WTC11 (cell line): Measurements from ENCODE around the gene MMP8. TPM values are rescaled to one million over a fixed set of nuclear protein-coding genes. Genes with fewer than 3 reads are reported as not detected.
"Not testable (repeated sequence)": the region's sequence is repeated elsewhere in the genome, so short reads cannot be mapped to it uniquely, and the experiment has no call there.

Experiments used
- ATAC-seq: fragments of 200-7000 bp; cut with Tn5 transposase; 2 replicates; pipeline ENCODE4 v1.10.0; 2021; ENCODE audit warnings: mild to moderate bottlenecking, moderate library complexity
- CTCF ChIA-PET: fragments of 300-600 bp; sonication (Branson Sonifier 250); formaldehyde crosslinking; loops from one replicate; lab custom pipeline; 2021; ENCODE audit warnings: antibody characterized with exemption; lab: Charles Lee
- POLR2A ChIA-PET: fragments of 350-600 bp; sonication (Branson Sonifier 250); formaldehyde crosslinking; loops from one replicate; lab custom pipeline; 2021; ENCODE audit warnings: antibody characterized with exemption; lab: Charles Lee
- DNase-seq: peaks from one replicate; pipeline ENCODE4 v3.0.0; 2021; ENCODE audit warnings: low spot score
- H3K27ac Mint-ChIP-seq: 2 replicates; pipeline ENCODE4 v1.8.0; 2021; ENCODE audit warnings: mixed read lengths
- H3K27me3 Mint-ChIP-seq: 2 replicates; pipeline ENCODE4 v1.8.0; 2021; ENCODE audit warnings: low read depth, mild to moderate bottlenecking, moderate library complexity, mixed read lengths
- H3K36me3 Mint-ChIP-seq: 2 replicates; pipeline ENCODE4 v1.8.0; 2021; ENCODE audit warnings: mixed read lengths
- H3K4me1 Mint-ChIP-seq: 2 replicates; pipeline ENCODE4 v1.8.0; 2022; ENCODE audit warnings: mixed read lengths
- H3K4me3 Mint-ChIP-seq: 2 replicates; pipeline ENCODE4 v1.8.0; 2021; ENCODE audit warnings: mild to moderate bottlenecking, moderate library complexity, mixed read lengths
- H3K9me3 Mint-ChIP-seq: 2 replicates; pipeline ENCODE4 v1.8.0; 2021; ENCODE audit warnings: mixed read lengths
- AR ChIP-seq: fragments of 250-450 bp; sonication (Bioruptor Pico); IDR thresholded peaks from 2 replicates; pipeline ENCODE4 v1.9.0; 2021; ENCODE audit warnings: mild to moderate bottlenecking
- CREB1 ChIP-seq: sonication (generic); formaldehyde crosslinking; IDR thresholded peaks from 2 replicates; pipeline ENCODE4 v1.8.0; 2023; ENCODE audit warnings: mild to moderate bottlenecking, missing genetic modification reagents
- E2F5 ChIP-seq: sonication (generic); formaldehyde crosslinking; IDR thresholded peaks from 2 replicates; pipeline ENCODE4 v1.8.1; 2022; ENCODE audit warnings: mild to moderate bottlenecking, moderate library complexity, missing genetic modification reagents
- EMX1 ChIP-seq: fragments of 250-450 bp; sonication (Bioruptor Pico); IDR thresholded peaks from 2 replicates; pipeline ENCODE4 v1.8.0; 2021; ENCODE audit warnings: mild to moderate bottlenecking
- ERG ChIP-seq: fragments of 250-450 bp; sonication (Bioruptor Pico); IDR thresholded peaks from 2 replicates; pipeline ENCODE4 v1.8.0; 2021; ENCODE audit warnings: mild to moderate bottlenecking
- FOXK1 ChIP-seq: sonication (generic); formaldehyde crosslinking; IDR thresholded peaks from 2 replicates; pipeline ENCODE4 v1.8.0; 2022; ENCODE audit warnings: mild to moderate bottlenecking, moderate library complexity, missing genetic modification reagents
- FOXP4 ChIP-seq: sonication (generic); formaldehyde crosslinking; IDR thresholded peaks from 2 replicates; pipeline ENCODE4 v1.8.0; 2022; ENCODE audit warnings: mild to moderate bottlenecking, missing genetic modification reagents
- GABPB1 ChIP-seq: sonication (generic); formaldehyde crosslinking; IDR thresholded peaks from 2 replicates; pipeline ENCODE4 v1.8.1; 2023; ENCODE audit warnings: mild to moderate bottlenecking, missing genetic modification reagents
- KAT7 ChIP-seq: sonication (generic); formaldehyde crosslinking; IDR thresholded peaks from 2 replicates; pipeline ENCODE4 v1.8.1; 2023; ENCODE audit warnings: missing genetic modification reagents, mild to moderate bottlenecking, borderline replicate concordance
- NR3C1 ChIP-seq: sonication (generic); formaldehyde crosslinking; conservative IDR thresholded peaks from 2 replicates; pipeline ENCODE4 v1.8.1; 2023; ENCODE audit warnings: low read depth, mild to moderate bottlenecking, missing genetic modification reagents
- RORB ChIP-seq: fragments of 250-450 bp; sonication (Bioruptor Pico); IDR thresholded peaks from 2 replicates; pipeline ENCODE4 v1.9.0; 2021; ENCODE audit warnings: mild to moderate bottlenecking
- USF1 ChIP-seq: sonication (generic); formaldehyde crosslinking; IDR thresholded peaks from 2 replicates; pipeline ENCODE4 v1.8.0; 2022; ENCODE audit warnings: mild to moderate bottlenecking, missing genetic modification reagents
- ZNF121 ChIP-seq: sonication (generic); formaldehyde crosslinking; IDR thresholded peaks from 2 replicates; pipeline ENCODE4 v1.8.0; 2023; ENCODE audit warnings: missing genetic modification reagents
- ZNF138 ChIP-seq: sonication (generic); formaldehyde crosslinking; conservative IDR thresholded peaks from 2 replicates; pipeline ENCODE4 v1.8.1; 2022; ENCODE audit warnings: mild to moderate bottlenecking, moderate library complexity, missing genetic modification reagents
- ZNF232 ChIP-seq: sonication (generic); formaldehyde crosslinking; IDR thresholded peaks from 2 replicates; pipeline ENCODE4 v1.8.0; 2022; ENCODE audit warnings: mild to moderate bottlenecking, missing genetic modification reagents
- ZNF263 ChIP-seq: sonication (generic); formaldehyde crosslinking; IDR thresholded peaks from 2 replicates; pipeline ENCODE4 v1.8.1; 2022; ENCODE audit warnings: low read depth, mild to moderate bottlenecking, moderate library complexity, missing genetic modification reagents
- ZNF317 ChIP-seq: sonication (generic); formaldehyde crosslinking; IDR thresholded peaks from 2 replicates; pipeline ENCODE4 v1.8.1; 2023; ENCODE audit warnings: low read depth, mild to moderate bottlenecking, moderate library complexity, missing genetic modification reagents, borderline replicate concordance
- ZNF396 ChIP-seq: fragments of 250-450 bp; sonication (Bioruptor Pico); IDR thresholded peaks from 2 replicates; pipeline ENCODE4 v1.8.0; 2021; ENCODE audit warnings: mild to moderate bottlenecking, moderate library complexity, borderline replicate concordance
- total RNA-seq: library from RNA; stranded (reverse); gene quantifications from 3 replicates; pipeline ENCODE4 v1.2.3, GENCODE V29; 2021

Gene MMP8
- total RNA-seq, 1 experiment from 2014 or later, result not detected

GRCh38 chr11:102749101-102749722, 24.5 kb upstream of the MMP8 start:
- DNase-seq (no peak), ATAC-seq (peak; percentile 41)
- H3K36me3 Mint-ChIP-seq, result peaks cover 8% of the 10 kb centered on the region
- no peak overlapping the region for H3K4me3 Mint-ChIP-seq
- peaks cover 22% of the 10 kb centered on the region for H3K9me3 Mint-ChIP-seq
- ChIA-PET CTCF (no interaction called here), POLR2A (no interaction called here)
- H3K27ac Mint-ChIP-seq, result no peak overlapping the region
- TF ChIP-seq ZNF396 (CRISPR knock-in tag) (no peak), CREB1 (no peak), EMX1 (CRISPR knock-in tag) (no peak), ZNF232 (no peak), ERG (CRISPR knock-in tag) (no peak), FOXK1 (CRISPR knock-in tag) (no peak), RORB (no peak), ZNF138 (CRISPR knock-in tag) (no peak), KAT7 (no peak), GABPB1 (no peak), ZNF121 (CRISPR knock-in tag) (no peak), NR3C1 (no peak), ZNF317 (no peak), ZNF263 (CRISPR knock-in tag) (no peak), E2F5 (CRISPR knock-in tag) (no peak)
- H3K4me1 Mint-ChIP-seq, result peaks cover 42% of the 10 kb centered on the region
- H3K27me3 Mint-ChIP-seq, result no peaks in the 10 kb centered on the region

GRCh38 chr11:102746746-102747578, 22.2 kb upstream of the MMP8 start:
- Mint-ChIP-seq H3K36me3 (peaks cover 10% of the 10 kb centered on the region), H3K9me3 (peaks cover 22% of the 10 kb centered on the region), H3K27ac (peak overlapping the region; percentile 92), H3K4me1 (peaks cover 32% of the 10 kb centered on the region), H3K4me3 (peak overlapping the region; percentile 81)
- POLR2A ChIA-PET, ATAC-seq, H3K27me3 Mint-ChIP-seq, CTCF ChIA-PET: not testable (repeated sequence)
- DNase-seq, result peak; percentile 29

- no peak for ATAC-seq
- DNase-seq, result no peak
- peaks cover 7% of the 10 kb centered on the region for H3K4me1 Mint-ChIP-seq
- no peaks in the 10 kb centered on the region for H3K36me3 Mint-ChIP-seq
- no peak overlapping the region for H3K27ac Mint-ChIP-seq
- no peak overlapping the region for H3K4me3 Mint-ChIP-seq
- ChIA-PET POLR2A (no interaction called here), CTCF (interaction anchor here (0.7 to 1.2 kb wide), 4 partner anchors 24 to 97 kb away, joined by 3 to 4 read pairs (median 3); no protein-coding TSS in a partner anchor)
- H3K27me3 Mint-ChIP-seq, result no peaks in the 10 kb centered on the region
- H3K9me3 Mint-ChIP-seq, result no peaks in the 10 kb centered on the region
- TF ChIP-seq FOXP4 (no peak), USF1 (CRISPR knock-in tag) (no peak), ERG (CRISPR knock-in tag) (no peak), AR (CRISPR knock-in tag) (no peak), ZNF121 (CRISPR knock-in tag) (no peak), FOXK1 (CRISPR knock-in tag) (no peak), RORB (no peak)
Measured at GRCh38 chr11:102734650-102735049, 9.9 kb upstream of the MMP8 start.
